ENCODE results near the gene PPARG.
"Not testable (repeated sequence)": the region's sequence is repeated elsewhere in the genome, so short reads cannot be mapped to it uniquely, and the experiment has no call there.

DNA sequence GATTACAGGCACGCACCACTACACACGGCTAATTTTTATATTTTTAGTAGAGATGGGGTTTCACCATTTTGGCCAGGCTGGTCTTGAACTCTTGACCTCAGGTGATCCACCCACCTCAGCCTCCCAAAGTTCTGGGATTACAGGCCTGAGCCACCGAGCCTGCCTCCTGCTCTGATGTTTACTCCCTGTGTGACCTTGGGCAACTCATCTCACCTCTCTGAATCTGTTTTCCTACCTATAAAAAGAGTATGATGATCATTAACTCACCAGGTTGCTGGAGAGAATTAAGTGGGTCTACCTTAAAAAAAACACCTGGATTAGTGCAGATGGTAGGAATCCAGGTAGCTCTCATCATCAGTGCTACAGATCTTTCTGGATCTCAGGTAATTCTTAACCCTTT is 190.3 kb downstream of the PPARG start:
- TF ChIP-seq, protein P1, sequence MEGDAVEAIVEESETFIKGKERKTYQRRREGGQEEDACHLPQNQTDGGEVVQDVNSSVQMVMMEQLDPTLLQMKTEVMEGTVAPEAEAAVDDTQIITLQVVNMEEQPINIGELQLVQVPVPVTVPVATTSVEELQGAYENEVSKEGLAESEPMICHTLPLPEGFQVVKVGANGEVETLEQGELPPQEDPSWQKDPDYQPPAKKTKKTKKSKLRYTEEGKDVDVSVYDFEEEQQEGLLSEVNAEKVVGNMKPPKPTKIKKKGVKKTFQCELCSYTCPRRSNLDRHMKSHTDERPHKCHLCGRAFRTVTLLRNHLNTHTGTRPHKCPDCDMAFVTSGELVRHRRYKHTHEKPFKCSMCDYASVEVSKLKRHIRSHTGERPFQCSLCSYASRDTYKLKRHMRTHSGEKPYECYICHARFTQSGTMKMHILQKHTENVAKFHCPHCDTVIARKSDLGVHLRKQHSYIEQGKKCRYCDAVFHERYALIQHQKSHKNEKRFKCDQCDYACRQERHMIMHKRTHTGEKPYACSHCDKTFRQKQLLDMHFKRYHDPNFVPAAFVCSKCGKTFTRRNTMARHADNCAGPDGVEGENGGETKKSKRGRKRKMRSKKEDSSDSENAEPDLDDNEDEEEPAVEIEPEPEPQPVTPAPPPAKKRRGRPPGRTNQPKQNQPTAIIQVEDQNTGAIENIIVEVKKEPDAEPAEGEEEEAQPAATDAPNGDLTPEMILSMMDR (IDR thresholded peaks at IDR 0.05) = not testable (repeated sequence)
- not testable (repeated sequence) for TF ChIP-seq POLR2A (IDR thresholded peaks at IDR 0.05)
